Esophagus muscularis mucosa (tissue), 4 donors: Measurements from ENCODE around the gene KLHL8. TPM values are rescaled to one million over a fixed set of nuclear protein-coding genes. Genes with fewer than 3 reads are reported as not detected.
"Not testable (repeated sequence)": the region's sequence is repeated elsewhere in the genome, so short reads cannot be mapped to it uniquely, and the experiment has no call there.

Experiments used
- DNase-seq: peaks from one replicate; pipeline ENCODE4 v3.0.0-alpha.2; 2017; ENCODE audit errors: extremely low spot score
- H3K27ac ChIP-seq, 4 donors: fragments of 200-600 bp; sonication (generic); replicated peaks in 1 of 4; 1 replicate in 3 of 4; 2 replicates in 1 of 4; pipeline ENCODE4 v1.5.1; 2016 to 2019; ENCODE audit warnings: mild to moderate bottlenecking in 1 of 4
- H3K27me3 ChIP-seq, 4 donors: fragments of 200-600 bp; sonication (generic); one replicate each; pipeline versions ENCODE4 v1.5.1 to v1.6.0; 2016 to 2019
- H3K36me3 ChIP-seq, 4 donors: fragments of 200-600 bp; sonication (generic); one replicate each; pipeline ENCODE4 v1.5.1; 2016 to 2019
- H3K4me1 ChIP-seq, 4 donors: fragments of 200-600 bp; sonication (generic); one replicate each; pipeline ENCODE4 v1.5.1; 2016 to 2019
- H3K4me3 ChIP-seq, 4 donors: fragments of 200-600 bp; sonication (generic); 1 replicate in 2 of 4; 2 replicates in 2 of 4; pipeline ENCODE4 v1.5.1; 2016 to 2019; ENCODE audit warnings: mild to moderate bottlenecking in 4 of 4, moderate library complexity in 1 of 4
- H3K9me3 ChIP-seq, 4 donors: fragments of 200-600 bp; sonication (generic); 1 replicate in 3 of 4; 2 replicates in 1 of 4; pipeline ENCODE4 v1.5.1; 2016 to 2019
- CTCF ChIP-seq, 3 experiments: fragments of 200-600 bp in 2 of 3; fragments of 450-650 bp in 1 of 3; sonication (generic) in 2 of 3; IDR thresholded peaks; one replicate each; pipeline ENCODE4 v1.5.1; 2017 to 2019; ENCODE audit warnings: antibody characterized with exemption in 3 of 3, mild to moderate bottlenecking in 2 of 3, moderate library complexity in 1 of 3
- EP300 ChIP-seq: sonication (generic); formaldehyde crosslinking; IDR thresholded peaks from one replicate; pipeline ENCODE4 v1.6.1; 2017; ENCODE audit warnings: antibody characterized with exemption
- POLR2A ChIP-seq: fragments of 450-650 bp; IDR thresholded peaks from one replicate; pipeline ENCODE4 v1.6.1; 2017; ENCODE audit warnings: antibody characterized with exemption, moderate library complexity, mild to moderate bottlenecking, low read depth
- POLR2AphosphoS5 ChIP-seq, 2 donors: sonication (generic); formaldehyde crosslinking; IDR thresholded peaks; one replicate each; pipeline ENCODE4 v1.6.1; 2017; ENCODE audit warnings: antibody characterized with exemption in 2 of 2
- whole genome bisulfite sequencing: methylation state at CpG from one replicate; pipeline ENCODE4 v1.1.5; 2018; 5-methylcytosine and 5-hydroxymethylcytosine counted together
- intact Hi-C: fragments of 100-400 bp; cut with DNase I; formaldehyde crosslinking; loops from one replicate; pipeline ENCODE4 v1.15.1; 2023
- total RNA-seq, 4 donors: library from RNA; depleted of rRNA; stranded (reverse); fragments of >200 nt; gene quantifications; one replicate each; pipeline versions ENCODE4 v1.1.0 to v1.2.1, GENCODE V29; 2016

The KLHL8 gene
- total RNA-seq, 4 donors from 2014 or later: 7.6 to 18.7 (median 11.7) TPM

- Histone ChIP-seq H3K4me1 (peaks cover 0 to 4% (median 2%) of the 10 kb centered on the region in 4 donors), H3K27ac (no peak overlapping the region), H3K27me3 (no peaks in the 10 kb centered on the region), H3K4me3 (no peak overlapping the region), H3K36me3 (no peaks in the 10 kb centered on the region), H3K9me3 (no peaks in the 10 kb centered on the region)
- WGBS: 94% methylated on average over 5 of the region's 5 CpGs
- intact Hi-C loops: no loop called here
- TF ChIP-seq POLR2AphosphoS5 (IDR thresholded peaks at IDR 0.05) (no peak), POLR2A (no peak), CTCF (IDR thresholded peaks at IDR 0.05) (no peak), EP300 (no peak)
- DNase-seq: no peak
Observed at GRCh38 chr4:87225936-87226335, 5.5 kb upstream of the KLHL8 start.

GRCh38 chr4:87224141-87224923 is 3.9 kb upstream of the KLHL8 start:
- Histone ChIP-seq H3K27me3 (no peaks in the 10 kb centered on the region), H3K4me3 (no peak overlapping the region), H3K36me3 (no peaks in the 10 kb centered on the region), H3K9me3 (no peaks in the 10 kb centered on the region), H3K27ac (no peak overlapping the region), H3K4me1 (peaks cover 0 to 7% (median 6%) of the 10 kb centered on the region in 4 donors)
- WGBS: 67% methylated on average over 10 of the region's 10 CpGs
- intact Hi-C loops: no loop called here
- DNase-seq: no peak
- TF ChIP-seq POLR2A: no peak
- TF ChIP-seq CTCF (IDR thresholded peaks at IDR 0.05): no peak
- no peak for TF ChIP-seq EP300
- TF ChIP-seq POLR2AphosphoS5 (IDR thresholded peaks at IDR 0.05): no peak

- 2% methylated on average over 11 of the region's 40 CpGs for WGBS
- intact Hi-C loops: no loop called here
- DNase-seq: no peak
Observed at GRCh38 chr4:87219632-87220093, 755 bp downstream of the KLHL8 start.

GRCh38 chr4:87217235-87217763 is 3.1 kb downstream of the KLHL8 start:
- H3K36me3 ChIP-seq, DNase-seq, H3K9me3 ChIP-seq, intact Hi-C loops, H3K27me3 ChIP-seq, H3K4me3 ChIP-seq, H3K27ac ChIP-seq: not testable (repeated sequence)
- H3K4me1 ChIP-seq: peaks cover 12 to 31% (median 30%) of the 10 kb centered on the region in 4 donors
- WGBS: 84% methylated on average over 6 of the region's 6 CpGs

More at GRCh38 chr4:87219632-87220093, 755 bp downstream of the KLHL8 start:
- Histone ChIP-seq H3K27ac (peak overlapping the region; percentile 89 to 95 (median 93)), H3K4me3 (peak overlapping the region; percentile 68 to 99 (median 96)), H3K9me3 (no peaks in the 10 kb centered on the region), H3K27me3 (no peaks in the 10 kb centered on the region), H3K4me1 (peaks cover 7 to 18% (median 16%) of the 10 kb centered on the region in 4 donors), H3K36me3 (no peaks in the 10 kb centered on the region)
- TF ChIP-seq POLR2AphosphoS5 (IDR thresholded peaks at IDR 0.05): no peak
- TF ChIP-seq POLR2A: no peak
- no peak for TF ChIP-seq EP300
- TF ChIP-seq CTCF (IDR thresholded peaks at IDR 0.05): peak in 1 of 3 experiments; percentile 24

- intact Hi-C loops: no loop called here
- H3K36me3 ChIP-seq: no peaks in the 10 kb centered on the region
Observed at GRCh38 chr4:87216469-87216868, 3.9 kb downstream of the KLHL8 start.

More at GRCh38 chr4:87216469-87216868, 3.9 kb downstream of the KLHL8 start:
- Histone ChIP-seq H3K27ac (no peak overlapping the region), H3K9me3 (no peaks in the 10 kb centered on the region), H3K4me1 (peaks cover 13 to 36% (median 33%) of the 10 kb centered on the region in 4 donors), H3K4me3 (no peak overlapping the region), H3K27me3 (no peaks in the 10 kb centered on the region)
- no peak for DNase-seq
- TF ChIP-seq CTCF (IDR thresholded peaks at IDR 0.05): no peak
- TF ChIP-seq POLR2AphosphoS5 (IDR thresholded peaks at IDR 0.05): no peak
- TF ChIP-seq POLR2A: no peak
- TF ChIP-seq EP300: no peak
- 98% methylated on average over 1 of the region's 1 CpG for WGBS
